NB4 (cell line): ENCODE results near the gene TMEM47.

Experiments used
- TF ChIP-seq, protein P1 (sequence below): IDR thresholded peaks from one replicate; pipeline ENCODE4 v1.5.1; 2012; ENCODE audit warnings: low read depth, low read length
- TF ChIP-seq, protein P2 (sequence below): IDR thresholded peaks from 2 replicates; pipeline ENCODE4 v1.6.1; 2011; ENCODE audit warnings: low read depth, low read length

DNA sequence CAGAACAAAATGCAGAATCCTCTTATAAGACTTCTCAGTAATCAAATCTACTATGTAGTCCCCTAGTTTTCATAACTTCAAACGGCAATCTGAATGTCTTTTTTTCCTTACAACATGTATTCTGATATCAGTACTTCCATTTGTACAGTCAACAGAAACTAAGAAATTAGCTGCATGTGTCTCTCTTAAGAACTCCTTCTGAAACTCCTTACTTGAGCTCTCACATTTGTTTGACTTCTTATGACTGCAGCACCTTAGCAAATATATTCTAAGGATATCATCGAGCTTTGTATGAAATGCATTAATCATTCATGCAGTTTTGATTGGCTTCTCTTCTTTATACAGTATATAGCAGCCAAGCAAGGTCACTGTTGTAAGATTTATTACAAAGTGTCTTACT lies 77.0 kb downstream of the TMEM47 start:
- TF ChIP-seq, protein P1, sequence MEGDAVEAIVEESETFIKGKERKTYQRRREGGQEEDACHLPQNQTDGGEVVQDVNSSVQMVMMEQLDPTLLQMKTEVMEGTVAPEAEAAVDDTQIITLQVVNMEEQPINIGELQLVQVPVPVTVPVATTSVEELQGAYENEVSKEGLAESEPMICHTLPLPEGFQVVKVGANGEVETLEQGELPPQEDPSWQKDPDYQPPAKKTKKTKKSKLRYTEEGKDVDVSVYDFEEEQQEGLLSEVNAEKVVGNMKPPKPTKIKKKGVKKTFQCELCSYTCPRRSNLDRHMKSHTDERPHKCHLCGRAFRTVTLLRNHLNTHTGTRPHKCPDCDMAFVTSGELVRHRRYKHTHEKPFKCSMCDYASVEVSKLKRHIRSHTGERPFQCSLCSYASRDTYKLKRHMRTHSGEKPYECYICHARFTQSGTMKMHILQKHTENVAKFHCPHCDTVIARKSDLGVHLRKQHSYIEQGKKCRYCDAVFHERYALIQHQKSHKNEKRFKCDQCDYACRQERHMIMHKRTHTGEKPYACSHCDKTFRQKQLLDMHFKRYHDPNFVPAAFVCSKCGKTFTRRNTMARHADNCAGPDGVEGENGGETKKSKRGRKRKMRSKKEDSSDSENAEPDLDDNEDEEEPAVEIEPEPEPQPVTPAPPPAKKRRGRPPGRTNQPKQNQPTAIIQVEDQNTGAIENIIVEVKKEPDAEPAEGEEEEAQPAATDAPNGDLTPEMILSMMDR = no peak
- TF ChIP-seq, protein P2, sequence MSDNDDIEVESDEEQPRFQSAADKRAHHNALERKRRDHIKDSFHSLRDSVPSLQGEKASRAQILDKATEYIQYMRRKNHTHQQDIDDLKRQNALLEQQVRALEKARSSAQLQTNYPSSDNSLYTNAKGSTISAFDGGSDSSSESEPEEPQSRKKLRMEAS = no peak
